OCI-LY7 (cell line): Measurements from ENCODE around the gene DDX23. TPM values are rescaled to one million over a fixed set of nuclear protein-coding genes. Genes with fewer than 3 reads are reported as not detected.

Experiments
- BruUV-seq: library from RNA; stranded (reverse); fragments of 400-500 nt; replicated peaks from 2 replicates; lab custom pipeline; 2021; lab: Mats Ljungman, UMichigan
- CTCF ChIA-PET: fragments of 300-600 bp; sonication (Branson Sonifier 250); formaldehyde crosslinking; loops from one replicate; lab custom pipeline; 2022; ENCODE audit warnings: antibody characterized with exemption; ENCODE audit not compliant: unreplicated experiment; lab: Charles Lee
- POLR2A ChIA-PET: fragments of 300-600 bp; sonication (Branson Sonifier 250); formaldehyde crosslinking; loops from one replicate; lab custom pipeline; 2022; ENCODE audit warnings: antibody characterized with exemption; lab: Charles Lee
- DNase-seq: peaks from one replicate; pipeline ENCODE4 v3.0.0-alpha.2; 2015; ENCODE audit warnings: low spot score
- H2AFZ ChIP-seq: fragments of 200-600 bp; sonication (generic), shearing (Covaris generic); 2 replicates; pipeline ENCODE4 v1.6.1; 2014; ENCODE audit warnings: mild to moderate bottlenecking, antibody characterized with exemption, low read length, moderate library complexity
- H3K27ac ChIP-seq: fragments of 200-600 bp; sonication (generic); 2 replicates; pipeline ENCODE4 v1.5.1; 2014; ENCODE audit warnings: mixed run types, low read depth, mild to moderate bottlenecking, moderate library complexity, low read length, inconsistent platforms; ENCODE audit not compliant: poor library complexity, severe bottlenecking
- H3K36me3 ChIP-seq: fragments of 200-600 bp; sonication (generic); 2 replicates; pipeline ENCODE4 v1.6.1; 2014; ENCODE audit warnings: mild to moderate bottlenecking, antibody characterized with exemption, low read length, moderate library complexity, mixed read lengths; ENCODE audit not compliant: insufficient read depth
- H3K4me1 ChIP-seq: fragments of 200-600 bp; sonication (generic); 2 replicates; pipeline ENCODE4 v1.5.1; 2014; ENCODE audit warnings: mild to moderate bottlenecking, low read length; ENCODE audit not compliant: insufficient read depth, poor library complexity, severe bottlenecking
- H3K4me2 ChIP-seq: fragments of 200-600 bp; sonication (generic); 2 replicates; pipeline ENCODE4 v1.6.1; 2014; ENCODE audit warnings: mild to moderate bottlenecking, low read length
- H3K4me3 ChIP-seq: fragments of 200-600 bp; sonication (generic); 2 replicates; pipeline ENCODE4 v1.5.1; 2014; ENCODE audit warnings: mild to moderate bottlenecking, low read depth, low read length; ENCODE audit not compliant: poor library complexity, severe bottlenecking
- H3K79me2 ChIP-seq: fragments of 200-600 bp; sonication (generic); 2 replicates; pipeline ENCODE4 v1.6.1; 2016; ENCODE audit warnings: low read depth, mild to moderate bottlenecking, low read length, moderate library complexity, mixed read lengths; ENCODE audit not compliant: insufficient read depth
- H3K9me2 ChIP-seq: fragments of 200-600 bp; sonication (generic); 2 replicates; pipeline ENCODE4 v1.6.1; 2016; ENCODE audit warnings: mild to moderate bottlenecking, low read length, mixed read lengths; ENCODE audit not compliant: insufficient read depth
- H3K9me3 ChIP-seq: fragments of 200-600 bp; sonication (generic); 2 replicates; pipeline ENCODE4 v1.6.1; 2014; ENCODE audit warnings: mild to moderate bottlenecking, mixed run types, low read length, mixed read lengths
- H4K20me1 ChIP-seq: fragments of 200-600 bp; sonication (generic); 2 replicates; pipeline ENCODE4 v1.6.1; 2014; ENCODE audit warnings: mild to moderate bottlenecking, antibody characterized with exemption, low read length, moderate library complexity, mixed read lengths; ENCODE audit not compliant: insufficient read depth
- EZH2phosphoT487 ChIP-seq: fragments of 200-600 bp; sonication (generic); IDR thresholded peaks from 2 replicates; pipeline ENCODE4 v1.6.1; 2018; ENCODE audit warnings: low read depth, borderline replicate concordance, mild to moderate bottlenecking, mixed run types, antibody characterized with exemption, low read length, moderate library complexity, mixed read lengths
- intact Hi-C: fragments of 100-400 bp; cut with micrococcal nuclease; formaldehyde crosslinking; loops from one replicate; pipeline ENCODE4 v1.10.0; 2022; ENCODE audit not compliant: unreplicated experiment
- total RNA-seq, 2 experiments: library from RNA; depleted of rRNA in 1 of 2; stranded (reverse); fragments of >200 nt in 1 of 2; shearing (Covaris generic) in 1 of 2; gene quantifications; 2 replicates each; pipeline ENCODE4 v1.2.3, GENCODE V29; 2014 to 2022
- TF ChIP-seq, protein P1 (sequence below): fragments of 200-600 bp; sonication (generic); conservative IDR thresholded peaks from 2 replicates; pipeline ENCODE4 v1.5.1; 2014; ENCODE audit warnings: mild to moderate bottlenecking, antibody characterized with exemption, low read length, moderate library complexity, mixed read lengths

Gene DDX23
- total RNA-seq, 2 experiments from 2014 or later, result 91.1 to 119 TPM

DNA sequence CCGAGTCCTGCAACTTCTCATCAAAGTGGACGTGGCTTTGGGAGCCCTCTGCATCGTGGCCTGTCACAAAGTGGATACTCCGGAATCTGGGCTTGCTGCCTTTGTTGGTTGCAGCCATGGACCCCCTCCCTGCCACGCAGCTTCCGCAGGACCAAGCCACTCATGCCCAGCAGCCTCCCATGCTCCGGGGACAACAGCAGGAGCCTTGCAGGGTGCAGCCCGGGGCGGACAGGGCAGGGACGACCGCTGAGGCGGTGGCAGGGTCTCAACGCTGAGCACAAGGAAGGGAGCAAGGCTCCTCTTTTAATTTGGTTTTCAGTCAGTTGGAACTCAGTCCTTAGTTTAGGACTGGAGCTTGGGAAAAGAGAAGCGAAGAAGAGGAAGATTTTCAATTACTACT is 51.0 kb downstream of the DDX23 start:
- Histone ChIP-seq H3K27ac (no peak overlapping the region), H3K4me3 (no peak overlapping the region), H4K20me1 (no peaks in the 10 kb centered on the region), H3K9me2 (no peaks in the 10 kb centered on the region), H3K79me2 (no peaks in the 10 kb centered on the region), H3K36me3 (no peaks in the 10 kb centered on the region), H3K9me3 (no peaks in the 10 kb centered on the region), H3K4me2 (no peak overlapping the region), H3K4me1 (no peaks in the 10 kb centered on the region), H2AFZ (no peak overlapping the region)
- no TSS peak for BruUV-seq
- CTCF ChIA-PET, result no interaction called here
- intact Hi-C loops, result no loop called here
- POLR2A ChIA-PET, result interaction anchor here (0.6 to 0.7 kb wide), 2 partner anchors 20 to 110 kb away, joined by 3 to 5 read pairs; no protein-coding TSS in a partner anchor
- DNase-seq, result no peak
- TF ChIP-seq EZH2phosphoT487, result no peak
- TF ChIP-seq, protein P1, sequence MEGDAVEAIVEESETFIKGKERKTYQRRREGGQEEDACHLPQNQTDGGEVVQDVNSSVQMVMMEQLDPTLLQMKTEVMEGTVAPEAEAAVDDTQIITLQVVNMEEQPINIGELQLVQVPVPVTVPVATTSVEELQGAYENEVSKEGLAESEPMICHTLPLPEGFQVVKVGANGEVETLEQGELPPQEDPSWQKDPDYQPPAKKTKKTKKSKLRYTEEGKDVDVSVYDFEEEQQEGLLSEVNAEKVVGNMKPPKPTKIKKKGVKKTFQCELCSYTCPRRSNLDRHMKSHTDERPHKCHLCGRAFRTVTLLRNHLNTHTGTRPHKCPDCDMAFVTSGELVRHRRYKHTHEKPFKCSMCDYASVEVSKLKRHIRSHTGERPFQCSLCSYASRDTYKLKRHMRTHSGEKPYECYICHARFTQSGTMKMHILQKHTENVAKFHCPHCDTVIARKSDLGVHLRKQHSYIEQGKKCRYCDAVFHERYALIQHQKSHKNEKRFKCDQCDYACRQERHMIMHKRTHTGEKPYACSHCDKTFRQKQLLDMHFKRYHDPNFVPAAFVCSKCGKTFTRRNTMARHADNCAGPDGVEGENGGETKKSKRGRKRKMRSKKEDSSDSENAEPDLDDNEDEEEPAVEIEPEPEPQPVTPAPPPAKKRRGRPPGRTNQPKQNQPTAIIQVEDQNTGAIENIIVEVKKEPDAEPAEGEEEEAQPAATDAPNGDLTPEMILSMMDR, result no peak

DNA sequence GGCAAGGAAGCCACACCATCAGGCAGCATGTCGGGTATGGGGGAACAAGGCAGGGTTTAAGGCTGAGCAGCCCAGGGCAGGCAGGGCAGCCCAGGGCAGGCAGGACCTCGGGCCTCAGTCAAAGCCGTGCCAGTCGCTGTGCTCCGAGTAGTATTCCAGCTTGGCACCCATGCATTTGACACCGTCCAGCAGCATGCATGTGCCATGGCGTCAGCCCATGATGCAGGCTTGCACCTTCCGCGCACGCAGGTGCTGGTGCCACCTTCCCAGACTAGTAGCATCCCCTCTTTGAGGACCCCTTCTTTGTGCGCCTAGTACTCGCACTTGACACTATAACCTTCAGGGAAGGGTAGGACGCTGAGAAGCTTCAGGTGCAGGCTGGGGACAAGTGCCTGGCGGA is 51.5 kb downstream of the DDX23 start:
- no peak overlapping the region for H3K4me3 ChIP-seq
- CTCF ChIA-PET, result no interaction called here
- BruUV-seq, result no TSS peak
- H3K79me2 ChIP-seq, result no peaks in the 10 kb centered on the region
- H2AFZ ChIP-seq, result no peak overlapping the region
- DNase-seq, result no peak
- no peak for TF ChIP-seq EZH2phosphoT487
- TF ChIP-seq, protein P1, result no peak
- no peaks in the 10 kb centered on the region for H3K9me2 ChIP-seq
- no peak overlapping the region for H3K27ac ChIP-seq
- H4K20me1 ChIP-seq, result no peaks in the 10 kb centered on the region
- H3K36me3 ChIP-seq, result no peaks in the 10 kb centered on the region
- no peaks in the 10 kb centered on the region for H3K4me1 ChIP-seq
- POLR2A ChIA-PET, result no interaction called here
- H3K4me2 ChIP-seq, result no peak overlapping the region
- no peaks in the 10 kb centered on the region for H3K9me3 ChIP-seq
- intact Hi-C loops, result no loop called here

DNA sequence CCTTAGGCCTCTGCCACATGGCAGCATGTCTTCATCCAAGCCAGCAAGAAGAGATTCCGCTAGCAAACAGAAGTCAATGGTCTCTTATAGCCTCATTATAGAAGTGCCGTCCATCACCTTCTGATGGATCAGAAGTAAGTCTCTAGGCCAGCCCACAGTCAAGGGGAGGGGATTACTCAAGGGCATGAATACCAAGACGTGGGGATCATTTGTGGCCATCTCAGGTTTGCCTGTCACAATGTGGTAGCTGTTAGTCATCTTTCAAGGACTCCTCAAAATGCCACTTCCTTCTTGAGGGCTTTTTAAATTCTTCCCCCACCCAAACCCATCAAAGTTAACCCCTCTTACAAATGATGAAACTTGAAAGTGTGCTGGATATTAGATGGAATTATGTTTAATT is 55.0 kb downstream of the DDX23 start:
- no peaks in the 10 kb centered on the region for H3K79me2 ChIP-seq
- H3K27ac ChIP-seq, result no peak overlapping the region
- no TSS peak for BruUV-seq
- CTCF ChIA-PET, result interaction anchor here (1.6 kb wide), 1 partner anchor 44 kb away, joined by 6 read pairs; no protein-coding TSS in a partner anchor
- no peaks in the 10 kb centered on the region for H3K9me3 ChIP-seq
- POLR2A ChIA-PET, result no interaction called here
- DNase-seq, result no peak
- no peaks in the 10 kb centered on the region for H3K9me2 ChIP-seq
- no peaks in the 10 kb centered on the region for H3K4me1 ChIP-seq
- H3K4me3 ChIP-seq, result no peak overlapping the region
- intact Hi-C loops, result loop anchor here (5.0 kb wide), 1 partner anchor 255 kb away; no protein-coding TSS in a partner anchor
- no peaks in the 10 kb centered on the region for H4K20me1 ChIP-seq
- no peaks in the 10 kb centered on the region for H3K36me3 ChIP-seq
- TF ChIP-seq, protein P1, result no peak
- TF ChIP-seq EZH2phosphoT487, result no peak
- no peak overlapping the region for H3K4me2 ChIP-seq
- no peak overlapping the region for H2AFZ ChIP-seq
